Ramos (cell line): ENCODE measurements around the gene ABI3BP.

Experiments used
- in situ Hi-C: fragments of 300-500 bp; cut with MboI; formaldehyde crosslinking; loops from one replicate; pipeline ENCODE4 v1.14.3; 2022; ENCODE audit warnings: low sequenced_read_pairs; ENCODE audit not compliant: unreplicated experiment

ABI3BP gene

GRCh38 chr3:100702980-100703345 lies 290.3 kb downstream of the ABI3BP start:
- in situ Hi-C loops = no loop called here

DNA sequence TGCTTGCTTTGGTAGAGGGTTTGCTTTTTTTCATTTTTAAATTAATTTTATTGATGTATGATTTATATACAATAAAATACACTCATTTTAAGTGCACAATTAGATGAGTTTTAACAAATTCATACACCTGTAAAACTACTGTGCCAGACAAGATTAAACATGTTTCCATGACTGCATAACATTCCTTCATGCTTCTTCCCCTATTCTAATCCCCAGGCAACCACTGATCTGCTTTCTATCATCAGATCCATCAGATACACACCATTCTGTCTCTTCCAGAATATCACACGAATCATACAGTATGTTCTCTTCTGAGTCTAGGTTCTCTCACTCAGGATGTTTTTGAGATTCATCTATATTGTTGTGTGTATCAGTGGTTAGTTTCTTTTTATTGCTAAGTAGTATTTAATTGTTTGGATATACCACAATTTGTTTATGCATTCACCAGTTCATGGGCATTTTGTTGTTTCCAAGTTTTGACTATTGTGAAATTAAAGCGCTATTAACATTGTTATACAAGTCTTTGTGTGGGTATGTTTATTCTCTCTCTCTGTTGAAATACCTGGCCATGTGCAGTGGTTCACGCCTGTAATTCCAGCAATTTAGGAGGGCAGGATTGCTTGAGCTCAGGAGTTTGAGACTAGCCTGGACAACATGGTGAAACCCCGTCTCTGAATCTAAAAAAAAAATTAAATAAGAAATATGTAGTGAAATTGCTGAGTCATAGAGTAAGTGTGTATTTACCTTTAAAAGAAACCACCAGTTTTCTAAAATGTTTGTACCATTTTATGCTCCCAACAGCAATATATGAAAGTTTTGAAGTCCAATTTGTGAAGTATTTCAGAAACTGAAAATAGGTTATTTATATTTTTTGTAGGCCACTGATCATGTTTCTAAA lies 290.9 kb downstream of the ABI3BP start:
- in situ Hi-C loops = no loop called here

DNA sequence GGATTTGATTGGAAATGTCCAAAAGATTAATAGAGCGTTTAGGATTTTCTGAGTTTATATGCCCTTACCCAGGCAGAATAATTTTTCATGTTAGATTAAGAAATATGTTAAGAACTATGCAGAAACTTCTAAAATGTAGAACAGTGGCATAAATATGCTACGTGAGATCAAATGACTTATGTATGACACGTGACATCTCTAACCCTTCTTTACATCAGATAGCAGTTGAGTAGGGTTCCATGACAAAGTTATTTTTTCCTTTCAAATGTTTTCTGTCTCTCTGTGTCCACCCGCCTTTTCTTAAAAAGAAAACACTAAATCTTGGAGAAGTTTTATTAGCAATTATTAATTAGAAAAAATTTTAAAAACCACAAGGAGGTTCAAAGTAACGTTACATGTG lies 292.5 kb downstream of the ABI3BP start:
- in situ Hi-C loops = no loop called here
